Measurements from ENCODE around the gene PML.

GRCh38 chr15:74008901-74009300, 14.4 kb downstream of the PML start:
- TF ChIP-seq CTCF (IDR thresholded peaks at IDR 0.05) = no peak
- no peak for TF ChIP-seq POLR2A (IDR thresholded peaks at IDR 0.05)

Data from tibial nerve (tissue), 3 donors.